H4 (cell line): ENCODE data around the gene SLAMF6. TPM values are rescaled to one million over a fixed set of nuclear protein-coding genes. Genes with fewer than 3 reads are reported as not detected.
"Not testable (repeated sequence)": the region's sequence is repeated elsewhere in the genome, so short reads cannot be mapped to it uniquely, and the experiment has no call there.

Experiments used
- DNase-seq: peaks from one replicate; pipeline ENCODE4 v3.0.0-alpha.2; 2015; ENCODE audit warnings: low spot score
- total RNA-seq: library from RNA; depleted of rRNA; stranded (reverse); fragments of >200 nt; shearing (Covaris generic); gene quantifications from 2 replicates; pipeline ENCODE4 v1.2.3, GENCODE V29; 2014; rRNA removed

SLAMF6 gene
- not detected in 2 replicates for total RNA-seq

GRCh38 chr1:160522622-160523345 lies at the start of gene SLAMF6:
SLAMF6 (minus strand) TSS chr1:160523255; CDS start chr1:160523192, 63 bp downstream.
- DNase-seq: no peak

GRCh38 chr1:160570840-160571239 lies 47.8 kb upstream of the SLAMF6 start:
- DNase-seq: no peak

- no peak for DNase-seq
These were observed 46.8 kb upstream of the SLAMF6 start for GRCh38 chr1:160569806-160570205.

- DNase-seq: no peak
These were observed 45.0 kb upstream of the SLAMF6 start for GRCh38 chr1:160567858-160568682.

GRCh38 chr1:160567341-160567740 lies 44.3 kb upstream of the SLAMF6 start:
- no peak for DNase-seq

- no peak for DNase-seq
These were observed 42.5 kb upstream of the SLAMF6 start for GRCh38 chr1:160565564-160565963.

GRCh38 chr1:160563230-160563629 lies 40.2 kb upstream of the SLAMF6 start:
- DNase-seq: not testable (repeated sequence)

GRCh38 chr1:160562745-160563144 lies 39.7 kb upstream of the SLAMF6 start:
- not testable (repeated sequence) for DNase-seq

GRCh38 chr1:160560806-160561205 lies 37.8 kb upstream of the SLAMF6 start:
- no peak for DNase-seq

- no peak for DNase-seq
These were observed 37.1 kb upstream of the SLAMF6 start for GRCh38 chr1:160560045-160560705.

GRCh38 chr1:160559437-160559836 lies 36.4 kb upstream of the SLAMF6 start:
- DNase-seq: not testable (repeated sequence)

GRCh38 chr1:160558660-160559380 lies 35.8 kb upstream of the SLAMF6 start:
- DNase-seq: no peak

GRCh38 chr1:160553778-160554177 lies 30.7 kb upstream of the SLAMF6 start:
- no peak for DNase-seq

GRCh38 chr1:160552425-160552824 lies 29.4 kb upstream of the SLAMF6 start:
- DNase-seq: no peak

- DNase-seq: no peak
These were observed 27.5 kb upstream of the SLAMF6 start for GRCh38 chr1:160550572-160551034.

- no peak for DNase-seq
These were observed 26.6 kb upstream of the SLAMF6 start for GRCh38 chr1:160549665-160550006.

- DNase-seq: no peak
These were observed 26.1 kb upstream of the SLAMF6 start for GRCh38 chr1:160548960-160549664.

- no peak for DNase-seq
These were observed 25.1 kb upstream of the SLAMF6 start for GRCh38 chr1:160548183-160548582.

GRCh38 chr1:160547422-160547821 lies 24.4 kb upstream of the SLAMF6 start:
- no peak for DNase-seq

GRCh38 chr1:160546942-160547341 lies 23.9 kb upstream of the SLAMF6 start:
- DNase-seq: no peak

GRCh38 chr1:160544647-160545046 lies 21.6 kb upstream of the SLAMF6 start:
- DNase-seq: no peak
